SH-SY5Y (cell line): ENCODE data around the gene CD44.

ENCODE experiments used
- GATA2 ChIP-seq: IDR thresholded peaks from 2 replicates; pipeline ENCODE4 v1.6.1; 2011; ENCODE audit warnings: mild to moderate bottlenecking, low read depth, low read length
- GATA3 ChIP-seq: IDR thresholded peaks from 2 replicates; pipeline ENCODE4 v1.6.1; 2011; ENCODE audit warnings: low read depth, mild to moderate bottlenecking, low read length, moderate library complexity

GRCh38 chr11:35170503-35170902 is 31.5 kb downstream of the CD44 start:
- TF ChIP-seq GATA2 (no peak), GATA3 (no peak)
